OCI-LY1 (cell line): ENCODE measurements around the gene STYXL1.

ENCODE experiments used
- EZH2 ChIP-seq: fragments of 200-600 bp; sonication (generic), shearing (Covaris generic); IDR thresholded peaks from 2 replicates; pipeline ENCODE4 v1.8.0; 2017; ENCODE audit warnings: borderline replicate concordance, mixed run types, mild to moderate bottlenecking, antibody characterized with exemption, low read length, moderate library complexity, mixed read lengths
- TF ChIP-seq, protein P1 (sequence below): fragments of 200-600 bp; sonication (generic), shearing (Covaris generic); IDR thresholded peaks from 2 replicates; pipeline ENCODE4 v1.5.1; 2017; ENCODE audit warnings: mild to moderate bottlenecking, antibody characterized with exemption, low read length, moderate library complexity, mixed read lengths

GRCh38 chr7:75982306-75983064, 65.3 kb downstream of the STYXL1 start:
- no peak for TF ChIP-seq EZH2
- TF ChIP-seq, protein P1, sequence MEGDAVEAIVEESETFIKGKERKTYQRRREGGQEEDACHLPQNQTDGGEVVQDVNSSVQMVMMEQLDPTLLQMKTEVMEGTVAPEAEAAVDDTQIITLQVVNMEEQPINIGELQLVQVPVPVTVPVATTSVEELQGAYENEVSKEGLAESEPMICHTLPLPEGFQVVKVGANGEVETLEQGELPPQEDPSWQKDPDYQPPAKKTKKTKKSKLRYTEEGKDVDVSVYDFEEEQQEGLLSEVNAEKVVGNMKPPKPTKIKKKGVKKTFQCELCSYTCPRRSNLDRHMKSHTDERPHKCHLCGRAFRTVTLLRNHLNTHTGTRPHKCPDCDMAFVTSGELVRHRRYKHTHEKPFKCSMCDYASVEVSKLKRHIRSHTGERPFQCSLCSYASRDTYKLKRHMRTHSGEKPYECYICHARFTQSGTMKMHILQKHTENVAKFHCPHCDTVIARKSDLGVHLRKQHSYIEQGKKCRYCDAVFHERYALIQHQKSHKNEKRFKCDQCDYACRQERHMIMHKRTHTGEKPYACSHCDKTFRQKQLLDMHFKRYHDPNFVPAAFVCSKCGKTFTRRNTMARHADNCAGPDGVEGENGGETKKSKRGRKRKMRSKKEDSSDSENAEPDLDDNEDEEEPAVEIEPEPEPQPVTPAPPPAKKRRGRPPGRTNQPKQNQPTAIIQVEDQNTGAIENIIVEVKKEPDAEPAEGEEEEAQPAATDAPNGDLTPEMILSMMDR = no peak
